CD4-positive, alpha-beta memory T cell (primary cell): ENCODE data around the gene ADCY1. TPM values are rescaled to one million over a fixed set of nuclear protein-coding genes. Genes with fewer than 3 reads are reported as not detected.

ENCODE experiments used
- CTCF ChIA-PET: fragments of 350-600 bp; sonication (Branson Sonifier 250); formaldehyde crosslinking; loops from one replicate; lab custom pipeline; 2021; ENCODE audit warnings: inconsistent platforms; ENCODE audit not compliant: partially characterized antibody; lab: Charles Lee
- POLR2A ChIA-PET: fragments of 350-600 bp; sonication (Branson Sonifier 250); formaldehyde crosslinking; loops from one replicate; lab custom pipeline; 2021; ENCODE audit not compliant: partially characterized antibody; lab: Charles Lee
- DNase-seq, 5 donors: peaks; one replicate each; pipeline versions ENCODE4 v3.0.0 to v3.0.0-alpha.2; 2020 to 2022; ENCODE audit warnings: mixed read lengths in 1 of 5
- H3K27ac ChIP-seq: one replicate; pipeline ENCODE4 v1.7.0; 2013; ENCODE audit warnings: low read depth, low read length
- H3K27me3 ChIP-seq: 2 replicates; pipeline ENCODE4 v1.7.0; 2013; ENCODE audit warnings: mild to moderate bottlenecking, low read length, moderate library complexity; ENCODE audit not compliant: insufficient read depth
- H3K36me3 ChIP-seq: 2 replicates; pipeline ENCODE4 v1.7.0; 2013; ENCODE audit warnings: mild to moderate bottlenecking, low read length, moderate library complexity; ENCODE audit not compliant: insufficient read depth
- H3K4me1 ChIP-seq: 2 replicates; pipeline ENCODE4 v1.7.0; 2013; ENCODE audit warnings: mild to moderate bottlenecking, low read length, moderate library complexity; ENCODE audit not compliant: insufficient read depth
- H3K4me3 ChIP-seq, 2 donors: one replicate each; pipeline ENCODE4 v1.7.0; 2013; ENCODE audit warnings: low read length in 2 of 2, mild to moderate bottlenecking in 1 of 2
- H3K9me3 ChIP-seq, 2 donors: one replicate each; pipeline ENCODE4 v1.7.0; 2013; ENCODE audit warnings: low read length in 2 of 2, control low read depth in 1 of 2; ENCODE audit not compliant: control insufficient read depth in 1 of 2
- H3K27ac Mint-ChIP-seq, 7 donors: one replicate each; pipeline ENCODE4 v1.8.0; 2020 to 2021; ENCODE audit warnings: mixed read lengths in 7 of 7, mild to moderate bottlenecking in 6 of 7, inconsistent platforms in 3 of 7, moderate library complexity in 3 of 7
- H3K27me3 Mint-ChIP-seq, 2 donors: one replicate each; pipeline ENCODE4 v1.8.0; 2020 to 2021; ENCODE audit warnings: mixed read lengths in 2 of 2
- H3K36me3 Mint-ChIP-seq, 2 donors: one replicate each; pipeline ENCODE4 v1.8.0; 2020 to 2021; ENCODE audit warnings: mixed read lengths in 2 of 2, inconsistent platforms in 1 of 2, mild to moderate bottlenecking in 1 of 2
- H3K4me1 Mint-ChIP-seq, 4 donors: one replicate each; pipeline ENCODE4 v1.8.0; 2020 to 2021; ENCODE audit warnings: mixed read lengths in 4 of 4, mild to moderate bottlenecking in 1 of 4
- H3K4me3 Mint-ChIP-seq, 8 donors: one replicate each; pipeline ENCODE4 v1.8.0; 2020 to 2021; ENCODE audit warnings: mixed read lengths in 8 of 8, mild to moderate bottlenecking in 7 of 8, moderate library complexity in 6 of 8, inconsistent platforms in 3 of 8
- H3K9me3 Mint-ChIP-seq, 8 donors: one replicate each; pipeline ENCODE4 v1.8.0; 2020 to 2021; ENCODE audit warnings: mixed read lengths in 8 of 8, mild to moderate bottlenecking in 5 of 8, inconsistent platforms in 3 of 8, moderate library complexity in 1 of 8
- intact Hi-C: fragments of 100-400 bp; cut with micrococcal nuclease; formaldehyde crosslinking; loops from one replicate; pipeline ENCODE4 v1.15.1; 2023
- polyA plus RNA-seq, 2 donors: library from polyadenylated mRNA; unstranded; fragments of 300-500 nt; fragmentation: Illumina TruSeq; gene quantifications; one replicate each; pipeline ENCODE4 v1.2.3, GENCODE V29; 2021
- total RNA-seq, 2 experiments: library from RNA; stranded (reverse); gene quantifications; one replicate each; pipeline ENCODE4 v1.2.3, GENCODE V29; 2021

ADCY1 gene
- total and polyA plus RNA-seq, 4 experiments from 2014 or later: 0.02 TPM; not detected in 3

DNA sequence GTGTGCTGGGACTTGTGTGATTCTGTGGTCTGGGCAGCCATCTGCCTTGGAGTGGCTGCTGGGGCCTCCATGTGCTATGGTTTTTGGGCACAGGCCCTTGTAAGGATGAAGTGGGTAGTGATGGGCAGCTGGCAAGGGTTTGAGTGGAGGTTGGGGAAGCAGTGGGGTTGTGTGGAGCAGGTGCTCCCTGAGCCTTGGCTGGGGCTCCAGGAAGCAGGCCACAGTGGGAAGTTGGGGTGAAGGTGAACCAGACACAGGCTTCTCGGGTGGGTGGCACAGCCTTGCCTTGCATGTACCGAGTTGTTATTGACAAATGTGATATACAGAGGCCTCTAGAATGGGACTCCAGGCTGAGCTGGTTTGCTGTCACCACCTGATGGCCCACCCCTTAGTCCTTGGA lies 82.3 kb downstream of the ADCY1 start:
- H3K4me1 Mint-ChIP-seq: no peaks in the 10 kb centered on the region
- intact Hi-C loops: no loop called here
- POLR2A ChIA-PET: no interaction called here

DNA sequence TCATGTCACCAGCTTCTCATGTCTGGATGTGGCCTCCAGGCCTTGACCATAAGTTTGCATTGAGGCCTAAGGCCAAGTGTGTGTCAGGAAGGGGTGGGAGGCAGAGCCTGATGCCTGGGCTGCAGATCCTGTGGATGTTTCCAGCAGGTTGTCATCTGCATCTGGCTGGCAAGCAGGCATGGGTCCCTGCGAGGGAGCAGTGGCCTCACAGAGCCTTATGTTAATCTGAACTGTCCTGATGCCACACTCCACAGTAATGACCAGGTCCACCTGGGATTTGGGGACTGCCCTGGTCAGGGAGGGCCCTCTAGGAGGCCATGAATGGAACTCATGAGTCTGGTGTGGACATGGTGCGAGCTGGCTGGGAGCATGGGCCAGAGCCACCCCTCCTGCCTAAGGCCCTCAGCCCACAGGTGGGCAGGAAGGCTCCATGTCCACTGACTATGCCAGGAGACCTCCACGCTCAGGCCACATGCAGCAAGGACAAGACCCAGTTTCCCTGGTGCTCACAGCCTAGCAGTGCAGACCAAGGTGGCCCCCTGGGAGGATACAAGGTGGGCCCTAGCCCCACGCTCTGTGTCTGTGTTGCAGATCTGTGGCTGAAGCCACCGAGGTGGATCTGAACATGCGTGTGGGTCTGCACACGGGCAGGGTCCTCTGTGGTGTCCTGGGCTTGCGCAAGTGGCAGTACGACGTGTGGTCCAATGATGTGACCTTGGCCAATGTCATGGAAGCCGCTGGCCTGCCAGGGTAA lies 83.1 kb downstream of the ADCY1 start:
- no peaks in the 10 kb centered on the region for H3K36me3 Mint-ChIP-seq
- H3K4me1 Mint-ChIP-seq: no peaks in the 10 kb centered on the region
- H3K4me3 ChIP-seq: no peak overlapping the region
- no peak overlapping the region for H3K4me3 Mint-ChIP-seq
- ChIA-PET POLR2A (no interaction called here), CTCF (no interaction called here)
- H3K27me3 Mint-ChIP-seq: no peaks in the 10 kb centered on the region
- intact Hi-C loops: no loop called here
- H3K27ac Mint-ChIP-seq: no peak overlapping the region
- H3K27me3 ChIP-seq: no peaks in the 10 kb centered on the region
- H3K36me3 ChIP-seq: no peaks in the 10 kb centered on the region
- H3K9me3 ChIP-seq: no peaks in the 10 kb centered on the region
- no peak overlapping the region for H3K27ac ChIP-seq
- peaks cover 0 to 1% (median 0%) of the 10 kb centered on the region in 8 donors for H3K9me3 Mint-ChIP-seq
- no peaks in the 10 kb centered on the region for H3K4me1 ChIP-seq
- DNase-seq: peak in 1 of 5 donors; percentile 27

More for the DNA sequence above, 82.3 kb downstream of the ADCY1 start:
- Histone ChIP-seq H3K4me3 (no peak overlapping the region), H3K27ac (no peak overlapping the region), H3K9me3 (no peaks in the 10 kb centered on the region), H3K36me3 (no peaks in the 10 kb centered on the region), H3K4me1 (no peaks in the 10 kb centered on the region), H3K27me3 (no peaks in the 10 kb centered on the region)
- CTCF ChIA-PET: no interaction called here
- no peak overlapping the region for H3K4me3 Mint-ChIP-seq
- no peaks in the 10 kb centered on the region for H3K36me3 Mint-ChIP-seq
- DNase-seq: no peak
- H3K27ac Mint-ChIP-seq: peak overlapping the region in 1 of 7 donors; percentile 32
- H3K9me3 Mint-ChIP-seq: peaks cover 0 to 1% (median 0%) of the 10 kb centered on the region in 8 donors
- no peaks in the 10 kb centered on the region for H3K27me3 Mint-ChIP-seq

GRCh38 chr7:45657890-45658715 lies 83.9 kb downstream of the ADCY1 start:
- H3K36me3 ChIP-seq: no peaks in the 10 kb centered on the region
- CTCF ChIA-PET: interaction anchor here (1.3 kb wide), 1 partner anchor 10 kb away, joined by 3 read pairs; no protein-coding TSS in a partner anchor
- H3K9me3 ChIP-seq: no peaks in the 10 kb centered on the region
- H3K36me3 Mint-ChIP-seq: no peaks in the 10 kb centered on the region
- no peak overlapping the region for H3K4me3 Mint-ChIP-seq
- H3K27me3 ChIP-seq: no peaks in the 10 kb centered on the region
- no peaks in the 10 kb centered on the region for H3K4me1 ChIP-seq
- H3K27ac ChIP-seq: no peak overlapping the region
- H3K27me3 Mint-ChIP-seq: no peaks in the 10 kb centered on the region
- no peak overlapping the region for H3K4me3 ChIP-seq
- peaks cover 0 to 1% (median 0%) of the 10 kb centered on the region in 8 donors for H3K9me3 Mint-ChIP-seq
- intact Hi-C loops: no loop called here
- no peaks in the 10 kb centered on the region for H3K4me1 Mint-ChIP-seq
- POLR2A ChIA-PET: no interaction called here
- no peak overlapping the region for H3K27ac Mint-ChIP-seq
- no peak for DNase-seq

GRCh38 chr7:45658716-45659495 lies 84.7 kb downstream of the ADCY1 start:
- no peaks in the 10 kb centered on the region for H3K36me3 ChIP-seq
- no peaks in the 10 kb centered on the region for H3K27me3 Mint-ChIP-seq
- H3K4me3 Mint-ChIP-seq: no peak overlapping the region
- POLR2A ChIA-PET: no interaction called here
- no peak for DNase-seq
- H3K27ac Mint-ChIP-seq: no peak overlapping the region
- H3K9me3 Mint-ChIP-seq: peaks cover 0 to 4% (median 0%) of the 10 kb centered on the region in 8 donors
- no peak overlapping the region for H3K27ac ChIP-seq
- intact Hi-C loops: no loop called here
- no peaks in the 10 kb centered on the region for H3K27me3 ChIP-seq
- H3K36me3 Mint-ChIP-seq: no peaks in the 10 kb centered on the region
- no peaks in the 10 kb centered on the region for H3K9me3 ChIP-seq
- no peaks in the 10 kb centered on the region for H3K4me1 ChIP-seq
- no peaks in the 10 kb centered on the region for H3K4me1 Mint-ChIP-seq
- H3K4me3 ChIP-seq: no peak overlapping the region
- CTCF ChIA-PET: interaction anchor here (1.3 kb wide), 1 partner anchor 11 kb away, joined by 3 read pairs; no protein-coding TSS in a partner anchor

- Mint-ChIP-seq H3K4me1 (no peaks in the 10 kb centered on the region), H3K9me3 (peaks cover 0 to 4% (median 0%) of the 10 kb centered on the region in 8 donors), H3K27me3 (no peaks in the 10 kb centered on the region), H3K36me3 (no peaks in the 10 kb centered on the region), H3K4me3 (no peak overlapping the region), H3K27ac (no peak overlapping the region)
- POLR2A ChIA-PET: no interaction called here
- no peak for DNase-seq
- CTCF ChIA-PET: no interaction called here
- H3K36me3 ChIP-seq: no peaks in the 10 kb centered on the region
- H3K4me1 ChIP-seq: no peaks in the 10 kb centered on the region
- H3K27ac ChIP-seq: no peak overlapping the region
- no peaks in the 10 kb centered on the region for H3K9me3 ChIP-seq
- intact Hi-C loops: no loop called here
- no peak overlapping the region for H3K4me3 ChIP-seq
- no peaks in the 10 kb centered on the region for H3K27me3 ChIP-seq
Measured at GRCh38 chr7:45659496-45660139, 85.5 kb downstream of the ADCY1 start.

GRCh38 chr7:45660201-45660900 lies 86.2 kb downstream of the ADCY1 start:
- Mint-ChIP-seq H3K36me3 (no peaks in the 10 kb centered on the region), H3K27me3 (no peaks in the 10 kb centered on the region), H3K4me1 (no peaks in the 10 kb centered on the region), H3K4me3 (no peak overlapping the region), H3K27ac (no peak overlapping the region), H3K9me3 (peaks cover 0 to 4% (median 0%) of the 10 kb centered on the region in 8 donors)
- H3K27ac ChIP-seq: no peak overlapping the region
- intact Hi-C loops: no loop called here
- DNase-seq: no peak
- ChIA-PET CTCF (no interaction called here), POLR2A (no interaction called here)
- no peaks in the 10 kb centered on the region for H3K4me1 ChIP-seq
- no peak overlapping the region for H3K4me3 ChIP-seq
- no peaks in the 10 kb centered on the region for H3K36me3 ChIP-seq
- H3K27me3 ChIP-seq: no peaks in the 10 kb centered on the region
- no peaks in the 10 kb centered on the region for H3K9me3 ChIP-seq
